Stimulated activated CD8-positive, alpha-beta memory T cell treated with anti-CD3 and anti-CD28 coated beads, Interleukin-2, amount 100 ng/mL, for 1 hour (primary cell): ENCODE measurements around the gene SUGP2.
"Not testable (repeated sequence)": the region's sequence is repeated elsewhere in the genome, so short reads cannot be mapped to it uniquely, and the experiment has no call there.

Experiments used
- DNase-seq, 2 donors: peaks; one replicate each; pipeline ENCODE4 v3.0.0-alpha.2; 2020; ENCODE audit warnings: low read depth in 2 of 2

SUGP2 gene

DNA sequence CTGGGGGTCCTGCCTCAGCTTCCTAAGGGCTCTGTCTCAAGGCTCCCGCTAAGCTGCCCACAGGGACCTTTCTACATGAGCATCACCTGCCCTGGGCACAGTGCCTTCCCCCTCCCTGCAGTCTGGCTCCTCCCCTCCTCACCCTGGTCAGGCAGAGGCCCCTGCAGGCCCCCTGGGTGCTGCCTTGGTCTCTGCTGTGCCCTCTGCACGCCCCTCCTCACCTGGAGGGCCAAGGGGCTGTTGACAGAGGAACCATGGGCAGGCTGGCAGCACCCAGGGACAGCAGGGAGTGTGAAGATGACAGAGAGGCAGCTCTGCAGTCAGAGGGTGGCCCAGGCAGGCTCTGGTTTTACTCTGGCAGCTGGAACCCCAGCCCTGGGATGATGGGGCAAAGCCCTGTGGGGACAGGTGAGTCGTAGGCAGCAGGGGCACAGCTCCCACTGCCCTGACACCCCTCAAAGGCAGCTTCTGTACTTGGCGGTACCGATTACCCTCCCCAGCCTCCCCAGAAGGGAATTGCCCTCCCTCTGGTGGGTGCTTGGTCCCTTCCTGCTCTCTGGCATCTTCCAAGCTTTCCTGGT, 43.1 kb downstream of the SUGP2 start:
- no peak for DNase-seq

DNA sequence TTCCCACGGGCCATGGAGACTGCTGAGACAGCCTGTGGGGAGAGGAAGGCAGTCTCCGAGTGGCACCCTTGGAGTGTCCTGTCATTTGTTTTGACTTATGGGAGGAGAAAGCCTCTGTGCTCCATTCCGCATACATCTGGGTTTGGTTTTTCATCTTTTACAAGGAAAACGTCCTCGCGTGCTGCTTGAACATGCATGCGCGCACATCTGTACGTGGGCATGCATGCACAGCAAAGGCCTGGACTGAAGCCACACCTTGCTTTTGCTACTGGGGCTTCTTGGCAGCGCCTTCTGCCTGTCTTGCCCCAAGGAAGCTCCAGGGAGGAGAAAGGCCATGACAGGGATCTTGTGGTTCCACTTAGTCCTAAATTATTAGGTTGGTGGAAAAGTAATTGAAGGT, 44.0 kb downstream of the SUGP2 start:
- no peak for DNase-seq

DNA sequence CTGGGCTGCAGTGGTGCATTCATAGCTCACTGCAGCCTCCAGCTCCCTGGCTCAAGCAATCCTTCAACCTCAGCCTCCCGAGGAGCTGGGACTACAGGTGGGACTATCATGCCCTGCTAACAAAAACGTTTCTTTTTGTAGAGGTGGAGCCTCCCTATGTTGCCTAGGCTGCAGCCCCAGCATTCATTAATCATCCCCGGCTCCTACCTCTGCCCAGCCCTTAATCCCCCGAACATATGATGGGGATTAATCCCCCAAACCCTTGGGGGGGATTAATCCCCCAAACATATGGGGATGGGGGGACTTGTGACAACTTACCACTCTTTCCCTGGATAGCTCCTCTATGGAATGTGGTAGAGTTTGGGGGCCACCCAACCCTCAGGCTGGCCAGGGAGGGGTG, 45.9 kb downstream of the SUGP2 start:
- DNase-seq, result no peak

DNA sequence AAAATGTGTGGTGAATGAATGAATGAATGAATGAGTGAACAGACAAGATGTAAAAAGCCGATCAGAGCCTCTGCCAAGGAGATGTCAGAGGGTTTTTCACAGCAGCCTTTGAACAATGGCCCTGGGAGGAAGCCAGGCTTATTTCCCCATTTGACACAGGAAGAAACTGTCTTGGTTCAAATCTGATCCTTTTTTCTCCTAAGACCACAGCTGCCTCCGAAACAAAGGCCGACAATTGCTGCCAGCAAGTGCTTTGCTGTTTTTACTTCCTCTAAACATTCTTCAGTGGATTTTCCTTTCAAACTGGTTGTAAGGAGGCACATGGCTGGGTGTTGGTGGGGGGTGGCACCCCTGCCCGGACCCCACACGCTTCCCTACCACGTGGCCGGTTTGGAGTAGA, 48.1 kb downstream of the SUGP2 start:
- DNase-seq, result no peak

DNA sequence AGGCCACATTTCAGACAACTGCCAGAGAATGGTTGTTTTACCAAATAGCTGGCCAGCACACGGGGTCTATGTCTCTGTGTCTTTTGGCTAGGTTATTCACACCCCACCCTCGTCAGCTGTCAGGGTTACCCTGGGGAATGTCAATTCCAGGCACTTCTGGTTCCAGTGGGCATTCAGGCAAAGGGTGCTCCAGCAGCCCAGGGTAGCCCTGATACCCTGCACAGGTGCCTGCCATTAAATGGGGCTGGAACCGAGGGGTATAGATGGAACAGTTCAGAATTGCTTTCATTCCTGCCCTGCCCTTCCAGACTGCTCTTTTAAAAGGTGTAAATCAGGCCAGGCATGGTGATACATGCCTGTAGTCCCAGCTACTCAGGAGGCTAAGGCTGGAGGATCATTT, 49.1 kb downstream of the SUGP2 start:
- no peak for DNase-seq

DNA sequence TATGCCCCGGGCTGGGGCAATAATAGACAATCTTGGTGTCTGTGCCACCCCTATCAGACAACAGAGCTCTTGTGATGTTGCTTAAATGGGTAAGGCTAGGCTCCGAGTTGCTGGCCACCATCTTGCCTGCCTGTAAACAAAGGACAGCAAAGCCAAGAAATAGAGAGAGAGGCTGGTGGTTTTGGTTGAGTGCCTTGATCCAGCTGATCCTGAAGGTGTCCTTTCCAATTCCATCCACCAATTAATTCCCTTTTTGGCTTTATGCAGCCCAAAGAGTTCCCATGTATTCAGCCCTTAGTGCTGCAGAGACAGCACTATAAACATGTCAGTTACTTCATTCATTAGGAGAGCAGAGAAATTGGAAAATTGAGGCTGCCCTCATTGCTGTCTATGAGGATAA, 50.6 kb downstream of the SUGP2 start:
- no peak for DNase-seq

DNA sequence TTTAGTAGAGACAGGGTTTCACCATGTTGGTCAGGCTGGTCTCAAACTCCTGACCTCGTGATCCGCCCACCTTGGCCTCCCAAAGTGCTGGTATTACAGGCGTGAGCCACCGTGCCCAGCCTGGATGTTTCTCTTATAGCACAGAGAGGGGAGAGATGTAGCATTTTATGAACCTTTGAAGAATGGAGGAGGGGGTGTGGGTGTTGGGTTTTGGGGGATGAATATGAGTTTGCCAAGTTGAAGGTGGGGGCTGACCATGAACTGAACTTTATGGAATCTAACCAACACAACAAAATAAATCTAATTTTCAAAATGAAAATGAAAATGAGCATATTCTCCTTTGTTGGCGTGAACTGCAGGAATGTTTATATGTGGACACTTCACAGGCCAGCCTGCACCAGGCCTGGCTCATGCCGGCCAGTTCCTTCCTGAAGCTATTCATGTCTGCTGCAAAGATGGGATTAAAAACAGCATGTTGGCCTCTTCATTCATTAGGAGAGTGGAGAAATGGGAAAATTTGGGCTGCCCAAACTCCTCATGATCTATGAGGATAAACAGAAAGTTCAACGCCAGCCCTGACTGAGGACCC, 52.8 kb downstream of the SUGP2 start:
- no peak for DNase-seq

DNA sequence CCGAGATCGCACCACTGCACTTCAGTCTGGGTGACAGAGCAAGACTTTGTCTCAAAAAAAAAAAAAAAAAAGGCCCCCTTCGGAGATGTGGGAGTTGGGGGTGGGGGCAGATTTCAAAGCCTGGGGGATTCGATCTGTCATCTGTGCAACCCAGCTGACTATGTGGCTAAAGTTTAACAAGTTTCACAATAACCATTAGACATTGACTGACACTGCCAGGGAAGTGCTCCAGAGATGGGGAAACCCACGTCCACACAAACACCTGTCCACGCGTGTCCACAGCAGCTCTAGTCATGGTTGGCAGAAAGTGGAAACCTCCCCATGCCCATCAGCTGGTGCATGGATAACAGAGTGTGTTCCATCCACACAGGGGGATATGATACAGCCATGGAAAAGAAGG, 54.7 kb downstream of the SUGP2 start:
- DNase-seq, result no peak

DNA sequence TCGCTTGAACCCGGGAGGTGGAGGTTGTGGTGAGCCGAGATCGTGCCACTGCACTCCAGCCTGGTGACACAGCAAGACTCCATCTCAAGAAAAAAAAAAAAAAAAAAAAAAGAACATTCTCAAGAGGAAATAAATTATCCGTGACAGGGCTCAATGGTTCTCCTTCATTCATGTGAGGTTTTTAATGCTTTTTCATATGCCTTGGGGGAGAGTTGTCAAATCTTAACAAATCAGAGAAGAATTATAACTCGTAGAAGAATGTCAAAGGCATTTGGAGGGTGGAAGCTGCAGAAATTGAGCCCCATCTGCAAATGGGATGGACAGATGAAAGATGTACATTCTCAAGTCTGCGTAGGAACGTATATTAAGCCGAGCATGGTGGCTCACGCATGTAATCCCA, 57.4 kb downstream of the SUGP2 start:
- DNase-seq, result no peak

DNA sequence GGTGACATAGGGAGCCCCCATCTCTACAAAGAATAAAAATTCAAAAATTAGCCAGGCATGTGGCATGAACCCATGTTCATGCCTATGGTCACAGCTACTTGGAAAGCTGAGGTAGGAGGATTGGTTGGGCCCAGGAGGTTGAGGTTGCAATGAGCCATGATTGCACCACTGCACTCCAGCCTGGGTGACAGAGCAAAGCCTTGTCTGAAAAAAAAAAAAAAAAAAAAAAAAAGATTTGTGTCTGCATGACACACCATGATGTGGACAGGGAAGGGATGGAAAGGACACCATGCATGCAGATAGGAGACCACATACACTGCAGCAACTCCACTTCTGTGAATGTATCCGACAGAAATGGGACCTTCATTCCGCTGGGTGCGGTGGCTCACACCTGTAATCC, 58.3 kb downstream of the SUGP2 start:
- no peak for DNase-seq

DNA sequence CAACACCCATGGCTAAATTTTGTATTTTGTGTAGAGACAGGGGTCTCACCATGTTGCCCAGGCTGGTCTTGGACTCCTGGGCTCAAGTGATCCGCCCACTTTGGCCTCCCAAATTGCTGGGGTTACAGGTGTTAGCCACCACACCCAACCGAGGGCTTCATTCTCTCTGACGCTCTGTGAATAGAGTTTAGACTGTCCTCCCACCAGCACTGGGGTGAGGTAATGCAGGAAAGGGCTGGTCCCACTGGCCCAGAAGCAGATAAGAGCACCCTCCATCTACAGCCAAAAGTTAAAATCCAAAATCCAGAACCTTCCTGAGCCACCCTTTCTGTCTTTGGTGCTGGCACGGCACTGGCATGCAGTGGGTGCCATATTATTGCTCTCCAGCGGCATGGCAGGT, 60.5 kb downstream of the SUGP2 start:
- DNase-seq, result no peak

DNA sequence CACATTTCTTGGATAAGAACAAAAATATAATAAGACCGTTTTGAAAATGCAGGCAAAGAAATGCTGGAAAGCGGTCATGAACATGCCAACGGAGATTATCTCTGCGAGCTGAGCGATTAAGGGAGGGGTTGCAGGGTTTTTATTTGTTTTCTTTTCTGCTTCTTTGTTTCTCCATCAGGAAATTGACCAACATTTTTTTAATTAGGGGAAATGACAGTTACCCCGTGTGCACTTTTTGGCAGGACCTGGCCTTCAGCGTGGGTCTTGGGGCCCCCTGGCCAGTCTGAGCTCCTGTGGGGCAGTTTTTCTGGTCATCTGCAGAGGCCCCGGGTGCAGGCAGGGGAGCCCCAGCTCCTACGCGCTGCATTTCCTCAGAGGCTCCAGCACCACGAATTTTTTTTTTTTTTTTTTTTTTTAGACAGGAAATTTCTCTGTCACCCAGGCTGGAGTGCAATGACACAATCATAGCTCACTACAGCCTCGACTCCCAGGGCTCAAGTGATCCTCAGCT, 61.0 kb downstream of the SUGP2 start:
- no peak for DNase-seq

DNA sequence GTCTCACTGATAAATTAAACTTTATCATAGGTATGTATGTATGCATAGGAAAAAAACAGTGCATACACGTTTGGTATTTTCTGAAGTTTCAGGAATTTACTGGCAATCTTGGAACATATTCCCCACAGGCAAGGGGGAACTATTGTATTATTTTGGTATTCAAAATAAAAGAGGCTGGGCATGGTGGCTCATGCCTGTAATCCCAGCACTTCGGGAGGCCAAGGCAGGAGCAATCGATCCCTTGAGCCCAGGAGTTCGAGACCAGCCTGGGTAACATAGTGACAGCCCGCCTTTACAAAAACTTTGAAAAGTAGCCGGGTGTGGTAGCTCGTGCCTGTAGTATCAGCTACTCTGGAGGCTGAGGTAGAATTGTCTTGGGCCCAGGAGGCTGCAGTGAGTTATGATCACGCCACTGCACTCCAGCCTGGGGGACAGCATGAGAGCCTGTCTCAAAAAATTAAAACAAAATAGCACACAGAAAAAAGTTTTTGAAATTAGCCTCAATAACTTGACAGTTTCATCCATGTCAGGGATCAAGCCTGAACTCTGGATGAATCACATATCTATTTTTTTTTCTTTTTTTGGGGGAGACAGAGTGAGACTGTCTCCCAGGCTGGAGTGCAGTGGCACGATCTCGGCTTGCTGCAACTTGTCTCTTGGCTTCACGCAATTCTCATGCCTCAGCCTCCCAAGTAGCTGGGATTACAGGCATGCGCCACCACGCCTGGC, 63.2 kb downstream of the SUGP2 start:
- DNase-seq, result no peak

DNA sequence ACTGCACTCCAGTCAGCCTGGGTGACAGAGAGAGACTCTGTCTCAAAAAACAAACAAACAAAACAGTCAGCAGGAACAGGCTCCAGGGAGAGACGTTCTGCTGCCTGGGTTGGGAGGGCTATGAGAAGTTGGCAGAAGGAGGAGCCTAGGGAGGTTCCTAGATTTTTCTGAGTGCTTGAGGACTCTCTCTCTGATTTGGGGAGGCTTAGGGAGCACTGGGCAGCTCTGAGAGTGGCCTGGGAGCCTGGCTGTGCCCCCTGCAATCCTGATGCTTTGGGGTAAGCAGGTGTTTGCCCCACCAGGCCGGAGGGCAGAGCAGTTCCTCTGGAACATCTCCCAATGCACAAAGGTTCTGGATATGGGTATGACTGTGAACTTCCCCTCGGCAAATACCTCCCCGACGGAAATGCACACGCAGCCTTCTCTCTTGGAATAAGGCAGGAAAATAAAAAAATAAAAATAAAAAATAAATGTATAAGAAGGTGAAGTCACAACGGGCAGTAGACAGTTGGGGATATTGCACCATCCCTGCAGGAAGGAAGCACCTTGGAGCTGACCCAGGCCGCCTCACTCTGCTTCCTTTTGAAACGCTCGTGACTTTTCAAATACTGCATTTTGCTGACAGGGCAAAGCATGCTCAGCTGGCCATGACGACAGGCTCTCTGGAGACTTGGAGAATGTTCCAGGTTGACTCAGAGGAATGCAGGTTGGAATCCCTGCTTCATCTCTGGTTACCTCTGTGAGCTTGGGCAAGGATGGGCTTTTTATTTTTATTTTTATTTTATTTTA, 65.8 kb downstream of the SUGP2 start:
- no peak for DNase-seq

DNA sequence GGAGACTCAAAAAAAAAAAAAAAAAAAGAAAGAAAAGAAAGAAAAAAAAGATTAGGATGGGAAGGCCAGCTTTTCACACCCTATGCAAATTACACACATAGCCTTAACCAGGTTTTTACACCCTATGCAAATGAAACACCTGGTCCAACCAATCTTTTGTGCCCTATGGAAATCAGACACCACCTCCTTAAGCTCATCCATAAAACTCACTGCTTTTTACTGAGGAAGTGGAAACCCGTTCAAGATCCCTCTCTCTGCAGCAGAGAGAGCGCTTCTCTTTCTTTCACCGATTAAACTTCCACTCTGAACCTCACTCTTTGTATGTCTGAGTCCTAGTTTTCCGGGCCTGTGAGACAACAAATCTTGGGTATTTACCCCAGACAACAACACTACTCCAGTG, 67.0 kb downstream of the SUGP2 start:
- DNase-seq, result no peak

DNA sequence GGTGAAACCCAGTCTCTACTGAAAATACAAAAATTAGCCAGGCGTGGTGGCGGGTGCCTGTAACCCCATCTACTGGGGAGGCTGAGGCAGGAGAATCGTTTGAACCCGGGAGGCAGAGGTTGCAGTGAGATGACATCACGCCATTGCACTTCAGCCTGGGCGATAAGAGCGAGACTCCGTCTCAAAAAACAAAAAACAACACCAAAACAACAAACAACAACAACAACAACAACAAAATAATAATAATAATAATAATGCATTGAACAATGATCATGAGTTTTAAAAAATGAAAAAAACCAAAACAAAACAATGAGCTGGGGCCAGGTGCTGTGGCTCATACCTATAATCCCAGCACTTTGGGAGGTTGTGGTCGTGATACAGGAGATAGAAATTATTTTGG, 69.2 kb downstream of the SUGP2 start:
- no peak for DNase-seq

DNA sequence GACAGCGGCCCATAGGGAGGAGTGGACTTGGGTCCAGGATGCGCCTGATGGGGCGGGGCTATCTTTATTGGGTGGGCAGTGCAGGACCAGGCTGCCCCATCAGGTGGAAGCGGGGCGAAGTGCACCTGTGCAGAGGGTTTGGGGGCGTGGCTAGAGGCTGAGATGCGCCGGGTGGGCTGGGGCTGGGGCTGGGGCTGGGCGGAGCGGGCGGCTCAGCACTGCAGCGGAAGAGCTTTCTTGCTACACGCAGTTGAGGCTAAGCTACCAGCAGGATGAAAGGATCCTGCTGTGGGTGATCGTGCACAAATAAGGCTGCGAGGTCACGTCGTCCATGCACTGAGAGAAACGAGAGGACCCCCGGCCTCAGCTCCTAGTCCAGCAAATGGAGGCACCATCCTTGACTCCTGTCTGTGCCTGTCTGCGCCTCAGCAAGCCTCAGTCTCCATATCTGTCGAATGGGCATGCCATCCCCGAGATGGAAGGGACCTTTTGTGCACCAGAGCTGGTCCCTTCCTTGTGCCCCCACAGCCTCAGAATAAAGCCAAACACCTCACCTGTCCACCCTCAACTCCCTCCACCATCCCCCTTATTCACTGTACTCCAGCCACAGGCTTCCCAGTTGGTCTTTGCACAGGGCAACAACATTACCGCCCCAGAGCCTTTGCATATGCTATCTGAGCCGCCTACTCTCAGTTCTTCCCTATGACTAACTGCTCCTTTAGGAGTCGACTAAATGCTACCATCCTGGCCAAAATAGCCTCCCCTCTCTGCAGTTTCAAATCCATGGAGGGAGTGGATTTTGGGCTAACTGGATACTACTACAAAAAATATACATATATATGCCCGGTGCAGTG, 71.3 kb downstream of the SUGP2 start:
- no peak for DNase-seq

DNA sequence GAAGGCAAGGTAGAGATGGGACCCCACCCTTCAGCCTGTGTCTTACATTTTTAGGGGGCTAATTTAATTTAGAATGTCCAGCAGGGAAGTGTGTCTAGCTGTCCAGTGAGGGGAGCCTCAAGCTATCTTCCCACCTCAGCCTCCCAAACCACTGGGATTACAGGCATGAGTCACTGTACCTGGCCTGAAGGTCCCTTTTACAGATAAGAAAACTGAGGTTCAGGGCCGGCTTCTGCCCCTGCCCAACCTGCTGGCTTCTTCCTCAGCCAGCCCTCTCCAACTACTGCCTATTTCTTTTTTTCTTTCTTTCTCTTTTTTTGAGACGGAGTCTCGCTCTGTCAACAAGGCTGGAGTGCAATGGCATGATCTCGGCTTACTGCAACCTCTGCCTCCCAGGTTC, 72.9 kb downstream of the SUGP2 start:
- no peak for DNase-seq

DNA sequence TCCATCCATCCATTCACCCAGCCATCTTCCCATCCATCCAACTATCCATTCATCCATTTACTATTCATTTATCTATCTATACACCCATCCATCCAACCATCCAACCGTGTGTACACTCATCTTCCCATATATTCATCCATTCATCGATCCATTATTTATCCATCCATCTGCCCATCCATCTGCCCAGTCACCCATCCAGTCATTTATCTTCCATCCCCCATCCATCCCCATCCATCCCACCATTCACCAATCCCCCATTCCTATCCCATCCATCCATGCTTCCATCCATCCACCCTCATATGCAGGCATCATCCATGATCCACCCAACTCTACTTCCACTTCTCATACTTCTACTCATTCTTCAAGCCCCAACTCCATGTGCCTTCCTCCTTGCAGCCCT, 78.3 kb downstream of the SUGP2 start:
- DNase-seq, result no peak

DNA sequence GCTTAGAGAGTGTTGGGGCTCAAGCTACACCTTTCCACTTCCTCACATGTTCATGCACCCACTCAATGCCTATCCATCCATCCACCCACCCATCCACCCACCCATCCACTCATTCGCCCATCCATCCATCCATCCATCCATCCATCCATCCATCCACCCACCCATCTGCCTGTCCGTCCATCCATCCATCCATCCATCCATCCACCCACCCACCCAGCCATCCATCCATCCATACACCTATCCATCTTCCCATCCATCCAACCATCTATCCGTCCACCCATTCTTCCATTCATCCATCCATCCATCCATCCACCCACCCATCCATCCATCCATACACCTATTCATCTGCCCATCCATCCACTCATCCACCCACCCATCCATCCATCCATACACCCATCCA, 79.2 kb downstream of the SUGP2 start:
- DNase-seq, result no peak

DNA sequence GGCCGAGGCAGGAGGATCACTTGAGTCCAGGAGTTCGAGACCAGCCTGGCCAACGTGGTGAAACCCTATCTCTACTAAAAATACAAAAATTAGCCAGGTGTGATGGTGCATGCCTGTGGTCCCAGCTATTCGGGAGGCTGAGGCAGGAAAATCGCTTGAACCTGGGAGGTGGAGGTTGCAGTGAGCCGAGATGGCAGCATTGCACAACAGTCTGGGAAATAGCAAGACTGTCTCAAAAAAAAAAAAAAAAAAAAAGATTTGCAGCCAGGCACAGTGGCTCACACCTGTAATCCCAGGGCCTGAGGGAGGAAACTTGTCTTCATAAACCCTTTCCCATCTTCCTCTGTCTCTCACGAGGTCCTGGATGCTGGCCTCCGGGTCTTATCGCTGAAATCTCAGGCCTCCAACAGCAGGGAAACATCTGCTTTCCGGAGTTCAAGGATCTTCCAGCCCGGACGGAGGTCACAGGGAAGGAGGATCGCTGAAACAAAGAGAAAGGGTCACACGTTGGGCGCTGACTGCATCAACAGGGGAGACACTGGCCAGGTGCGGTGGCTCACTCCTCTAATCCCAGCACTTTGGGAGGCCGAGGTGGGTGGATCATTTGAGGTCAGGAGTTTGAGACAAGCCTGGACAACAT, 80.8 kb downstream of the SUGP2 start:
- not testable (repeated sequence) for DNase-seq
